HCT116 (cell line): ENCODE measurements around the gene GAS2L2. TPM values are rescaled to one million over a fixed set of nuclear protein-coding genes. Genes with fewer than 3 reads are reported as not detected.

ENCODE experiments used
- ATAC-seq: fragments of 200-7000 bp; cut with Tn5 transposase; 2 replicates; pipeline ENCODE4 v1.9.1; 2020; ENCODE audit warnings: mild to moderate bottlenecking, moderate library complexity
- BruUV-seq: library from RNA; stranded (reverse); fragments of 400-500 nt; replicated peaks from 2 replicates; lab custom pipeline; 2021; lab: Mats Ljungman, UMichigan
- CTCF ChIA-PET: fragments of 300-600 bp; sonication (Branson Sonifier 250); formaldehyde crosslinking; loops from one replicate; lab custom pipeline; 2021; ENCODE audit warnings: antibody characterized with exemption; lab: Charles Lee
- POLR2A ChIA-PET: fragments of 300-600, 350-600 bp; sonication (Branson Sonifier 250); formaldehyde crosslinking; loops from one replicate; lab custom pipeline; 2021; ENCODE audit warnings: antibody characterized with exemption; lab: Charles Lee
- RAD21 ChIA-PET, 2 experiments: fragments of 300-600 bp; sonication (Branson Sonifier 250); formaldehyde crosslinking; loops; one replicate each; lab custom pipeline; 2023; ENCODE audit warnings: low total read pairs in 2 of 2; ENCODE audit not compliant: uncharacterized antibody in 2 of 2, unreplicated experiment in 2 of 2, low non-redundant PET in 1 of 2; lab: Charles Lee
- DNase-seq: peaks from one replicate; pipeline ENCODE4 v3.0.0-alpha.2; 2010; ENCODE audit warnings: low read depth, low spot score
- H2AFZ ChIP-seq: fragments of 200-600 bp; shearing (Covaris generic), sonication (generic); 2 replicates; pipeline ENCODE4 v1.6.1; 2017; ENCODE audit warnings: low read depth, mixed run types, mixed read lengths, antibody characterized with exemption, low read length; ENCODE audit not compliant: poor library complexity, severe bottlenecking
- H3K27ac ChIP-seq: 2 replicates; pipeline ENCODE4 v1.5.1; 2012; ENCODE audit warnings: low read depth, low read length
- H3K27me3 ChIP-seq: fragments of 200-600 bp; sonication (generic); 2 replicates; pipeline ENCODE4 v1.6.1; 2016; ENCODE audit warnings: mixed run types, low read length, mixed read lengths; ENCODE audit not compliant: insufficient read depth
- H3K36me3 ChIP-seq, 2 experiments: fragments of 200-500 bp in 1 of 2; fragments of 200-600 bp in 1 of 2; sonication (Bioruptor generic) in 1 of 2; sonication (generic) in 1 of 2; 2 replicates each; pipeline versions ENCODE4 v1.5.1 to v1.6.1; 2014 to 2016; ENCODE audit warnings: low read length in 2 of 2, inconsistent platforms in 1 of 2, mixed read lengths in 1 of 2, mixed run types in 1 of 2; ENCODE audit not compliant: insufficient read depth in 2 of 2, control insufficient read depth in 1 of 2
- H3K4me1 ChIP-seq, 2 experiments: fragments of 200-600 bp in 1 of 2; sonication (generic) in 1 of 2; 2 replicates each; pipeline versions ENCODE4 v1.5.1 to v1.6.1; 2012 to 2017; ENCODE audit warnings: low read length in 2 of 2, inconsistent platforms in 1 of 2, mild to moderate bottlenecking in 1 of 2, mixed read lengths in 1 of 2, mixed run types in 1 of 2, moderate library complexity in 1 of 2; ENCODE audit not compliant: insufficient read depth in 2 of 2, control insufficient read depth in 1 of 2
- H3K4me2 ChIP-seq: fragments of 200-600 bp; sonication (generic); 2 replicates; pipeline ENCODE4 v1.6.1; 2017; ENCODE audit warnings: mixed run types, low read length, mixed read lengths
- H3K4me3 ChIP-seq, 2 experiments: fragments of 200-600 bp in 1 of 2; sonication (generic) in 1 of 2; replicated peaks in 1 of 2; 2 replicates each; pipeline ENCODE4 v1.5.1; 2011 to 2016; ENCODE audit warnings: low read length in 2 of 2, control low read depth in 1 of 2, low read depth in 1 of 2, mild to moderate bottlenecking in 1 of 2, mixed read lengths in 1 of 2, mixed run types in 1 of 2
- H3K79me2 ChIP-seq: fragments of 200-600 bp; sonication (generic); 2 replicates; pipeline ENCODE4 v1.6.1; 2017; ENCODE audit warnings: mild to moderate bottlenecking, mixed run types, low read length, moderate library complexity, mixed read lengths; ENCODE audit not compliant: insufficient read depth
- H3K9ac ChIP-seq: fragments of 200-600 bp; sonication (generic); 2 replicates; pipeline ENCODE4 v1.6.1; 2016; ENCODE audit warnings: low read length, mixed read lengths
- H3K9me2 ChIP-seq: fragments of 200-600 bp; sonication (generic), shearing (Covaris generic); 2 replicates; pipeline ENCODE4 v1.6.1; 2017; ENCODE audit warnings: mixed run types, mild to moderate bottlenecking, moderate library complexity; ENCODE audit not compliant: insufficient read depth
- H3K9me3 ChIP-seq, 2 experiments: fragments of 200-500 bp in 1 of 2; fragments of 200-600 bp in 1 of 2; sonication (Bioruptor generic) in 1 of 2; sonication (generic) in 1 of 2; 2 replicates each; pipeline ENCODE4 v1.6.1; 2014 to 2017; ENCODE audit warnings: low read length in 2 of 2, mixed read lengths in 2 of 2, inconsistent platforms in 1 of 2, low read depth in 1 of 2, mild to moderate bottlenecking in 1 of 2, mixed run types in 1 of 2, moderate library complexity in 1 of 2; ENCODE audit not compliant: control insufficient read depth in 1 of 2, insufficient read depth in 1 of 2
- H4K20me1 ChIP-seq: fragments of 200-600 bp; sonication (generic), shearing (Covaris generic); 2 replicates; pipeline ENCODE4 v1.6.1; 2017; ENCODE audit warnings: mixed run types, mild to moderate bottlenecking, moderate library complexity; ENCODE audit not compliant: insufficient read depth
- CBX3 ChIP-seq: IDR thresholded peaks from 2 replicates; pipeline ENCODE4 v1.6.1; 2012; ENCODE audit warnings: low read depth
- CEBPB ChIP-seq: IDR thresholded peaks from 2 replicates; pipeline ENCODE4 v1.6.1; 2012; ENCODE audit warnings: low read depth
- EGR1 ChIP-seq: IDR thresholded peaks from 2 replicates; pipeline ENCODE4 v1.6.1; 2012; ENCODE audit warnings: low read depth
- EZH2 ChIP-seq: fragments of 200-600 bp; sonication (generic); IDR thresholded peaks from 2 replicates; pipeline ENCODE4 v1.6.1; 2017; ENCODE audit warnings: antibody characterized with exemption, mixed run types
- EZH2phosphoT487 ChIP-seq: fragments of 200-600 bp; IDR thresholded peaks from 2 replicates; pipeline ENCODE4 v1.6.1; 2018; ENCODE audit warnings: antibody characterized with exemption, borderline replicate concordance
- FOSL1 ChIP-seq: IDR thresholded peaks from 2 replicates; pipeline ENCODE4 v1.6.1; 2012; ENCODE audit warnings: low read depth
- JUND ChIP-seq: IDR thresholded peaks from 2 replicates; pipeline ENCODE4 v1.6.1; 2012
- RAD21 ChIP-seq: IDR thresholded peaks from 2 replicates; pipeline ENCODE4 v1.6.1; 2012; ENCODE audit warnings: low read depth, mild to moderate bottlenecking
- REST ChIP-seq: IDR thresholded peaks from 2 replicates; pipeline ENCODE4 v1.6.1; 2012; ENCODE audit warnings: low read depth
- SIN3A ChIP-seq: IDR thresholded peaks from 2 replicates; pipeline ENCODE4 v1.6.1; 2012; ENCODE audit warnings: low read depth
- SRF ChIP-seq: IDR thresholded peaks from 2 replicates; pipeline ENCODE4 v1.6.1; 2012; ENCODE audit warnings: low read depth
- TCF7L2 ChIP-seq: IDR thresholded peaks from 2 replicates; pipeline ENCODE4 v1.7.0; 2011; ENCODE audit warnings: borderline replicate concordance, inconsistent platforms; ENCODE audit not compliant: insufficient read depth, insufficient read length; ENCODE audit errors: extremely low read depth
- ZFX ChIP-seq: fragments of 450-650 bp; IDR thresholded peaks from 2 replicates; pipeline ENCODE4 v1.6.1; 2017
- intact Hi-C: fragments of 100-400 bp; cut with micrococcal nuclease; formaldehyde crosslinking; loops from 2 replicates; pipeline ENCODE4 v1.10.0; 2022
- total RNA-seq: library from RNA; stranded (reverse); gene quantifications from one replicate; pipeline ENCODE4 v1.2.1, GENCODE V29; 2021; ENCODE audit not compliant: unreplicated experiment
- TF ChIP-seq, protein P1 (sequence below): IDR thresholded peaks from 2 replicates; pipeline ENCODE4 v1.6.1; 2012
- TF ChIP-seq, protein P2 (sequence below), 3 experiments: fragments of 200-600 bp in 1 of 3; sonication (generic) in 1 of 3; IDR thresholded peaks in 2 of 3; conservative IDR thresholded peaks in 1 of 3; 2 replicates each; pipeline ENCODE4 v1.5.1; 2012 to 2017; ENCODE audit warnings: low read depth in 2 of 3, low read length in 2 of 3, antibody characterized with exemption in 1 of 3, borderline replicate concordance in 1 of 3, control low read depth in 1 of 3, mild to moderate bottlenecking in 1 of 3, mixed read lengths in 1 of 3, mixed run types in 1 of 3, moderate library complexity in 1 of 3; ENCODE audit not compliant: insufficient read depth in 1 of 3

The GAS2L2 gene
- total RNA-seq, 1 experiment from 2014 or later: not detected

- Histone ChIP-seq H2AFZ (no peak overlapping the region), H3K36me3 (no peaks in the 10 kb centered on the region), H3K4me2 (no peak overlapping the region), H3K9me2 (no peaks in the 10 kb centered on the region), H3K9ac (no peak overlapping the region), H3K4me3 (no peak overlapping the region), H4K20me1 (no peaks in the 10 kb centered on the region), H3K27me3 (no peaks in the 10 kb centered on the region), H3K9me3 (no peaks in the 10 kb centered on the region), H3K4me1 (peaks cover 7 to 20% of the 10 kb centered on the region in 2 experiments), H3K27ac (no peak overlapping the region), H3K79me2 (no peaks in the 10 kb centered on the region)
- no peak for TF ChIP-seq TCF7L2
- TF ChIP-seq, protein P1, sequence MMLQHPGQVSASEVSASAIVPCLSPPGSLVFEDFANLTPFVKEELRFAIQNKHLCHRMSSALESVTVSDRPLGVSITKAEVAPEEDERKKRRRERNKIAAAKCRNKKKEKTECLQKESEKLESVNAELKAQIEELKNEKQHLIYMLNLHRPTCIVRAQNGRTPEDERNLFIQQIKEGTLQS: no peak
- DNase-seq (no peak), ATAC-seq (no peak)
- intact Hi-C loops: loop anchor here (10.0 kb wide), 1 partner anchor 187 kb away; no protein-coding TSS in a partner anchor
- POLR2A ChIA-PET: no interaction called here
- no TSS peak for BruUV-seq
- RAD21 ChIA-PET: no interaction called here
- CTCF ChIA-PET: no interaction called here
Measured at GRCh38 chr17:35801583-35802224, 48.7 kb upstream of the GAS2L2 start.

- H3K4me2 ChIP-seq: no peak overlapping the region
- TF ChIP-seq ZFX (no peak), CEBPB (no peak), EZH2phosphoT487 (no peak), SRF (no peak), CBX3 (no peak), SIN3A (no peak), REST (no peak), JUND (no peak), EGR1 (no peak), EZH2 (no peak), FOSL1 (no peak), RAD21 (no peak)
- TF ChIP-seq, protein P2, sequence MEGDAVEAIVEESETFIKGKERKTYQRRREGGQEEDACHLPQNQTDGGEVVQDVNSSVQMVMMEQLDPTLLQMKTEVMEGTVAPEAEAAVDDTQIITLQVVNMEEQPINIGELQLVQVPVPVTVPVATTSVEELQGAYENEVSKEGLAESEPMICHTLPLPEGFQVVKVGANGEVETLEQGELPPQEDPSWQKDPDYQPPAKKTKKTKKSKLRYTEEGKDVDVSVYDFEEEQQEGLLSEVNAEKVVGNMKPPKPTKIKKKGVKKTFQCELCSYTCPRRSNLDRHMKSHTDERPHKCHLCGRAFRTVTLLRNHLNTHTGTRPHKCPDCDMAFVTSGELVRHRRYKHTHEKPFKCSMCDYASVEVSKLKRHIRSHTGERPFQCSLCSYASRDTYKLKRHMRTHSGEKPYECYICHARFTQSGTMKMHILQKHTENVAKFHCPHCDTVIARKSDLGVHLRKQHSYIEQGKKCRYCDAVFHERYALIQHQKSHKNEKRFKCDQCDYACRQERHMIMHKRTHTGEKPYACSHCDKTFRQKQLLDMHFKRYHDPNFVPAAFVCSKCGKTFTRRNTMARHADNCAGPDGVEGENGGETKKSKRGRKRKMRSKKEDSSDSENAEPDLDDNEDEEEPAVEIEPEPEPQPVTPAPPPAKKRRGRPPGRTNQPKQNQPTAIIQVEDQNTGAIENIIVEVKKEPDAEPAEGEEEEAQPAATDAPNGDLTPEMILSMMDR (IDR thresholded peaks at IDR 0.05 in 2 of 3, conservative IDR thresholded peaks at IDR 0.05 in 1 of 3; ENCODE audit: borderline replicate concordance in 1 of 3, insufficient read depth in 1 of 3, low read depth in 2 of 3, low read length in 2 of 3): no peak
- TF ChIP-seq, protein P1: no peak
Measured at GRCh38 chr17:35799942-35800341, 46.9 kb upstream of the GAS2L2 start.

More at GRCh38 chr17:35799942-35800341, 46.9 kb upstream of the GAS2L2 start:
- POLR2A ChIA-PET: interaction anchor here (1.1 kb wide), 1 partner anchor 9 kb away, joined by 4 read pairs; the partner anchor contains the start of gene TAF15
- no peak overlapping the region for H3K9ac ChIP-seq
- no TSS peak for BruUV-seq
- ATAC-seq (no peak), DNase-seq (no peak)
- H3K79me2 ChIP-seq: no peaks in the 10 kb centered on the region
- H3K36me3 ChIP-seq: no peaks in the 10 kb centered on the region
- RAD21 ChIA-PET: no interaction called here
- H4K20me1 ChIP-seq: no peaks in the 10 kb centered on the region
- no peaks in the 10 kb centered on the region for H3K9me2 ChIP-seq
- H2AFZ ChIP-seq: no peak overlapping the region
- intact Hi-C loops: loop anchor here (10.0 kb wide), 1 partner anchor 185 kb away; no protein-coding TSS in a partner anchor
- peaks cover 9 to 26% of the 10 kb centered on the region in 2 experiments for H3K4me1 ChIP-seq
- H3K9me3 ChIP-seq: no peaks in the 10 kb centered on the region
- H3K4me3 ChIP-seq: no peak overlapping the region
- H3K27me3 ChIP-seq: no peaks in the 10 kb centered on the region
- CTCF ChIA-PET: interaction anchor here (0.7 kb wide), 1 partner anchor 36 kb away, joined by 3 read pairs; no protein-coding TSS in a partner anchor
- H3K27ac ChIP-seq: no peak overlapping the region
